Fibroblast of villous mesenchyme (primary cell): Measurements from ENCODE around the gene ST6GALNAC2. TPM values are rescaled to one million over a fixed set of nuclear protein-coding genes. Genes with fewer than 3 reads are reported as not detected.
A peak's percentile ranks its signal among the peaks of the same experiment; 100 is the strongest.
"Not testable (repeated sequence)": the region's sequence is repeated elsewhere in the genome, so short reads cannot be mapped to it uniquely, and the experiment has no call there.

Experiments used
- DNase-seq: peaks from one replicate; pipeline ENCODE4 v3.0.0-alpha.2; 2010; ENCODE audit warnings: low read depth
- H3K4me3 ChIP-seq: 2 replicates; pipeline ENCODE4 v1.5.1; 2011; ENCODE audit warnings: low read depth, mild to moderate bottlenecking, low read length
- CTCF ChIP-seq: IDR thresholded peaks from 2 replicates; pipeline ENCODE4 v1.5.1; 2012; ENCODE audit warnings: low read depth, mild to moderate bottlenecking, low read length; ENCODE audit not compliant: insufficient read depth
- total RNA-seq: library from RNA; depleted of rRNA; stranded (reverse); fragments of >200 nt; gene quantifications from 2 replicates; pipeline ENCODE4 v1.2.3, GENCODE V29; 2012

The ST6GALNAC2 gene
- total RNA-seq, 1 donor = 0.86 TPM

GRCh38 chr17:76626442-76626841 lies 40.8 kb upstream of the ST6GALNAC2 start:
- DNase-seq = no peak
- H3K4me3 ChIP-seq = no peak overlapping the region
- TF ChIP-seq CTCF = no peak

DNA sequence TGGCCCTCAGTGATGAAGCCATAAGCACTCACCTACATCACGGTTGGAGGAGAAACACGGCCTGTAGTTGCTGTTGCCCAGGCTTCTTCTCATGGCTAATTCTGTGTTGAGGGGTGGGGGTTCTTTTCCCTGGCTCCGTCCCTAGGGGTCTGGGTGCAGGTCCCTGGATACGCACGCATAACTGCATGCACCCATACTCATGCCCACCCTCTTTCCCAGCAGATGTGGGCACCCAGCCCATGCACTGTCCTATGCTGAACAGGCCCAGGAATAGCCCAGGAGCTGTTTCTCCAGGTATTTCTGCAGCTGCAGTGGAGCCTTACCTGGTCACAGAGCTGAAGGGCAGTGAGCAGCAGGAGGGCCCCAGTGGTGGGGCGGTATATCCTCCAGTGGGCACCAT lies 39.8 kb upstream of the ST6GALNAC2 start:
- no peak for TF ChIP-seq CTCF
- H3K4me3 ChIP-seq = no peak overlapping the region
- DNase-seq = no peak

- H3K4me3 ChIP-seq = peak overlapping the region; percentile 7
- peak; percentile 92 for TF ChIP-seq CTCF
- peak; percentile 80 for DNase-seq
Measured at GRCh38 chr17:76623271-76624146, 37.8 kb upstream of the ST6GALNAC2 start.

DNA sequence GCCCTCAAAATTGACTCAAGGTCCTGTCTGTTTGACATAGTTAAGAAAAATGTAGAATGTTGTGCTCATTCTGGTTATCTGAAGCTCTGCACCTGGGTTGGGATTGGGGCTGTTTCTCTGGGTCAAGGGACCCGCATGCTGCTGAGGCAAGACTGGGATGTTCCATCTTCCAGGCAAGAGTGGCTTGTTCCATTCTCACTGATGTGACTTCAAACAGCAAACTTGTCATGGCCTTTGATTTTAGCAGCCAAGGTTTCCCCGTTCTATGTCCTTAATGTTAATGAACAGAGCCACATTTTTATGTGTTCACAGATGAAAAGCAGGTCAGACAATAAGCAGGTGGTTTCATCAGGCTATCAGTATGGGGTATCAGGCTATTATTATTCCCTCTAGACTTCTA lies 32.2 kb upstream of the ST6GALNAC2 start:
- H3K4me3 ChIP-seq = no peak overlapping the region
- DNase-seq = no peak
- no peak for TF ChIP-seq CTCF

- no peak for DNase-seq
- no peak for TF ChIP-seq CTCF
- no peak overlapping the region for H3K4me3 ChIP-seq
Measured at GRCh38 chr17:76614912-76615617, 29.4 kb upstream of the ST6GALNAC2 start.

GRCh38 chr17:76614064-76614759 lies 28.6 kb upstream of the ST6GALNAC2 start:
- DNase-seq = peak; percentile 63
- H3K4me3 ChIP-seq = not testable (repeated sequence)
